GM21381 (cell line): ENCODE measurements around the gene IBTK.
"Not testable (repeated sequence)": the region's sequence is repeated elsewhere in the genome, so short reads cannot be mapped to it uniquely, and the experiment has no call there.

Experiments used
- ATAC-seq: cut with Tn5 transposase; IDR thresholded peaks from one replicate; pipeline ENCODE4 v1.9.1; 2021; ENCODE audit warnings: mild to moderate bottlenecking, moderate library complexity; ENCODE audit not compliant: unreplicated experiment

IBTK gene

DNA sequence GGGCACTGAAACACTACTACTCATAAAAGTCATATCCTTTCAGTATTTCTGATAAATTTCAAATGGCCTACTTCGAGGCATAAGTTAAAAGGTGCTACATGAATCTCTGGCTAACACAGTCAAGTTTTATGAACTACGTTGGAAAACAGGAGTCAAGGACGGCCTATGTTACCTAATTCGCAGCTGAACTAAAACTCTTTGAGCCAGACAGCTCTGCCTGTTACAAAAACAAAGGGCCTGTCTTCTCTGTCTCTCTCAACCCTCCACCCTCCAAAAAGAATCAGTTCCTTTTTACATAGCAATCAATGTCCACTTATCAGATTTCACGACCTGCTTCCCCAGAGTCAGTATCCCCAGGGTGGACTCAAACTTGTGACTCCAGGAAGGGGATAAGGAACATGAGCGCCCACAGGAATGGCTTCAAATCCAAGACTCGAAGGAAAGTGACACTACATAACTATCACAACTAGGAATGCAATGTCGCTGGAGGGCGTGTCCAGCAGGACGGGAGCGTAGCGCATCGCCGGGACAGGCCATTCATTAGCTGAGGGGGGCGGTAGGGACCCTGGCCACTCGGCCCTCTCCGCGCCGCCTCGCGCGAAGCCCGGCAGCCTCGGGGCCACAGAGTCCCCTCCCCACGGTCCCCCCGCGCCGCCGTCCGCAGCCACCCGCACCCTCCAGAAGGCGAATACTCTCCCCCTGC lies 591 bp downstream of the IBTK start:
- peak; percentile 32 for ATAC-seq

DNA sequence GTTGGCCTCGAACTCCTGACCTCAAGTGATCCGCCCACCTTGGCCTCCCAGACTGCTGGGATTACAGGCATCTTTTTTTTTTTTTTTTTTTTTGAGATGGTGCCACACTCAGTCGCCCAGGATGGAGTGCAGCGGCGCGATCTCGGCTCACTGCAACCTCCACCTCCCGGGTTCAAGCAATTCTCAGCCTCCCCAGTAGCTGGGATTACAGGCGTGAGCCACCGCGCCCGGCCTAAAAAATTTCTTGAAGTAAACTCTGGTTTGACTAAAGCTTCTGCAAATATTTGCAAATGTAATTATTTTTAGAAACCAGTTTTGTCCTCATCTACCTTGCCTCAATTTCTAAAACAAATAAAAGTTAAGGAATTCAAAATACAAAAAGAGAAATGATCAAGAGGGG lies 1.2 kb downstream of the IBTK start:
- ATAC-seq, result no peak

DNA sequence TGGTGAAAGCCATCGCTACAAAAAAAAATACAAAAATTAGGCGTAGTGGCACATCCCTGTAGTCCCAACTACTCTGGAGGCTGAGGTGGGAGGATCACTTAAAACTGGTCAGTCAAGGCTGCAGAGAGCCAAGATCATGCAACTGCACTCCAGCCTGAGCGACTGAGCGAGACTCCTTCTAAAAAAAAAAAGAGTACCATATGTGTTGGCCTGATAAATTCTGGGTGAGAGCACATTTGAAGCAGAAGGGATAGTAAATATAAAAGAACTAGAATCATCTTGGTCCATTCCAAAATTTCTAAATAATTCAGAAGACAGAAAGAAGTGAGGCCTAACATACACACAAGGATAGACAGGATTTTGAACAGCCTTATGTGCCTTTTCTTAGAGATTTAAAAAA lies 2.2 kb downstream of the IBTK start:
- no peak for ATAC-seq

DNA sequence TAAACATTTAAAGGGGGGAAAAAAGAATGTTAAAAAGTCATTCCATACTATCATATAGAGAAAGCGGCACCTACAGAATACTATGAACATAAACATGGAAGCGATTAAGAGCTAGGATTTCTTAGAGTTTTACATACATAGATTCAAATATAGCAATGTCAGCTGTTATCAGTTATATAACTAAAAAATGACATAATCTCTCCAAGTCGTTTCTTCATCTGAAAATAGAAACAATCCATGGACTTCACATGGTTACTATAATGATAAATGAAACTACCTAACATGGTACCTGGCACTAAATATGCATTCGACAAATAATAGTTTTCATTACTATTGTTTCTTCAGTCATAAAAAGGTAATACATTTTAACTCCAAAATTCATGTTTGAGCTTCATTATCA lies 3.7 kb downstream of the IBTK start:
- ATAC-seq, result no peak

DNA sequence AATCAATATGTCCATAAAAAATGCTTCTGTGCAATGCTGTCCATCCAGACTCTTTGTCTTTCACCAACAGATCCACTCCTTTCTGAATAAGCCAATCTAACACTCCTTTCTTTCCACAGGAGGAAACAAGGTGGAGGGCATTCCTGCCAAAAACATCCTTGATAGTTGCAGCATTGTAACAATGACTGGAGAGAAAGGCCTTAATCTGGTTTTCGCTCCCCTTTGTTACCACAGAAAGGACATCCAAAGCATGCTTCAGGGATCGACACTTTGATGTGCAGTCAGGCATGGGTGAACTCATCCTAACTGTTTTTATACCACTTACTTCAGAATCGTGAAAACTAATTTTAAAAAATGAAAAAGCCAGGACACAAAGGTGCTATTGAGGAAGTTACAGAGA lies 7.4 kb downstream of the IBTK start:
- no peak for ATAC-seq

DNA sequence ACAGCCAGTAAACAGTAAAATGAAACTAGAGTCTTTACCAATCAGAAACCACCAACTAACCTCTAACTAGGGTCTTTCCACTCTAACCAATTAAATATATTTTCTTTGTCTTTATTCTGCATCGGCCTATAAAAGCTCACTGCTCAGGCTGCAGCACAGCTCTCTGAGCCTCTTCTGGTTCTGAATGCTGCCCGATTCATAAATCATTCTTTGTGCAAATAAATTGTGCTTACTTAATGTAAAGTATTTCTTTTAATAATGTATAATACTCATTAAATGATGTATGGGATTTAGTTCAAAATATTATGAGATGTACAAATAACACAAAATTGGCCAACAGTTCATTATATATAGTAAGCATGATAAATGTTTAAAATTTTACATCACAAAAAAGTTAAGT lies 7.9 kb downstream of the IBTK start:
- ATAC-seq, result no peak

DNA sequence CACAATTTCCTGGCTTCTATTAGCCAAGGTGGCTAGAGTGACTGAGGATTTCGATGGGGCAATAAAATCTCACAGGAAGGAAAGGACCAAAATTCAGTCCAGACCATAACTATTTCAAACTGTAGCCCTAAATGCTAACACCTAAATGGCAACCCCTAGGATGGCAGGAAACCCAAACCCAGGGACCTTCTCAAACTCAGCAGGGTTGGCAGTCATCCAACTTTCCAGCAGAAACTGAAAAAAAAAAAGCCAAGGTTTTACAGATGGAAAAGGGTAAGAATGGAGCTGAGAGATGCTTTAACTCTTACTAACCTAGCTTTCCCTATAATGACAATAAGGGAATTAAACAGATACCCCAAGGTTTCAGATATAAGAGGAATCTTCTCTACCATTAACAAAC lies 10.5 kb downstream of the IBTK start:
- ATAC-seq, result no peak

DNA sequence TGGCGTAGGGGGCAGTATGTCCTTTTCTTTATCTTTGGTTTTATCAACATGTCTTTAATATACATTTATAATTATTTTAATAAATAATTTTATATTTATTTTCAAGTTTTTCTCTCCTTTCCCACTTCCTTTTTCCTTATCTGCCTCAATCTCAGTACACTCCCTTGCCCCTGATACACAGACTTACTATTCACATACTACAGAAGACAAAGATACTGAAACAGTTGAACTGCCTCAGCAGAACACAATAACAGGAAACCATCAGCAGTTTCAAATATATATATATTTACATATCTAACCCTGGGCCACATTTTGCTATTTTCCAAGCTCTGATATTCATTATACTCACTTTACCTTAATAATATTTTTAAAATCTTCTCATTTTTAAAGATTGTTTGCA lies 19.8 kb downstream of the IBTK start:
- peak; percentile 90 for ATAC-seq

DNA sequence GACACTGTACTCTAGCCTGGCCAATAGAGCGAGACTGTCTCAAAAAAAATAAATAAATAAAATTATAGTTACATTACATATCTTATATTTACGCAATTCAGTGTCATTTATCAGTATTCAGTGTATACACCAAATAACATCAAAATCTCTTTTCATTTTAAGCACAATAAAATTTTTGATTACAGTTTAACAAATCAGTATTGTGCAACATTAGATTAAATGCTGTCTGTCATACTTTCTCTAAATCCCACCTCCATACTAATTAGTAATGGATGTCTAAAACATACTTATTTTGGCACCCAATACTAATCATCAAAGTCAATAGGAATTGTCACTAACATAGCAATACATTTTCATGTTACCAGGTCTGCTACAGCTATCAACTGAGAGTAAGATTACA lies 27.4 kb downstream of the IBTK start:
- ATAC-seq, result no peak

DNA sequence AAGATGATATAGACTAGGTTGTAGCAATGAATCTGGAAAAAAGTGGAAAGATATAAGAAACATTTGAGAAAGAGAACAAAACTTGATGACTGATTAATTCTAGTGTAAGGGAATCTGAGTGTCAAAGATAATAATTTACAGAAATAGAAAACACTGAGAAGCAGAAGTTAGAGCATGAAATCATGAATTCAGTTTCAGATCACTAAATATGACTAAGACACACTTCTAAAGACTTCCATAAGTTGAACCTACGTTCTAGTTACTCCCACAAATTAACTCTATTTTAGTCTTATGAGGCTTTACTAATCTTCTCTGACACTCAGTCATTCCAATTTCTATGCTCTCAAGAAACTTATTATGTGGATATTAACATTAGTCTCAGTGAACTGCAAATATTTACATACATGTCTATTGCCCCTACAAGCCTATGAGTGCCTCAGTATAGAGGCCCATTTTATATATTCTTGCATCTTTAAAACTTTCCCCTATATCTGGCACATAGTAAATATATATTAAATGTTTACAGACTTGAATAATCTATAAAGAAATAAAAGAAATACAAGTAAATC lies 30.4 kb downstream of the IBTK start:
- peak; percentile 89 for ATAC-seq

DNA sequence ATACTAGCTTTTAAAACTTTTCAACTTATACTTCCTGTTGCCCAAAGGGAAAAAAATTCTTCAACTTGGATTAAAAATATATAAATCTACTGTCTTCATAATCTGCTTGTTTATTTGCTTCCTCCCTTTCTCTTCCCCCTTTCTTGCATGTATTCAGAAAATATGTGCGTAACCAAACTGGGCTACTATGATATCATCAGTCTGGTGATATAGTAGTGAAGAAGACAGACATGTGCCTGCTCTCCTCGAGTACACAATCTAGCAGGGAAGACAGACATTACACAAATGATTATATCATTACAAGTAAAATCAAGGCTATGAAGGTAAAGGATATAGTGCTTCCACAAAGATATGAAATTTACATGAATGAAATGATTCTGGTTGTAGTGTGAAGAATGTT lies 31.0 kb downstream of the IBTK start:
- ATAC-seq, result no peak

DNA sequence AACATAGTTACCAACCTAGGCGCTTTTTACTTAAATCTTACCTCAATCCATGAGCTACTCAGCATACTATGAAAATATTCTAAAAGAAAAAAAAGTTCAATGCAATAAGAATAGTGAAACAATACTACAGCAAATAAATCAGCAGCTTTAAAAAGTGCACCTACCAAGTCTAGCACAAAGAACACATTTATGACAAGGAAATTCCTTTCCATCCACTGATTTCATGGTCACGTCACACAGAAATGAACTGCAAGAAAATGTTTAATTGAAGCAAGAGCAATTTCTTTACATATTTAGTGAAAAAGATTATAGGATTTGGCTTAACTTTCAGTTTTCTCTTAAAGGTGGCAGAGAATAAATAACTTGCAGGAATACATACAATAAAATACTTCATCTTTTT lies 36.2 kb downstream of the IBTK start:
- ATAC-seq, result no peak

DNA sequence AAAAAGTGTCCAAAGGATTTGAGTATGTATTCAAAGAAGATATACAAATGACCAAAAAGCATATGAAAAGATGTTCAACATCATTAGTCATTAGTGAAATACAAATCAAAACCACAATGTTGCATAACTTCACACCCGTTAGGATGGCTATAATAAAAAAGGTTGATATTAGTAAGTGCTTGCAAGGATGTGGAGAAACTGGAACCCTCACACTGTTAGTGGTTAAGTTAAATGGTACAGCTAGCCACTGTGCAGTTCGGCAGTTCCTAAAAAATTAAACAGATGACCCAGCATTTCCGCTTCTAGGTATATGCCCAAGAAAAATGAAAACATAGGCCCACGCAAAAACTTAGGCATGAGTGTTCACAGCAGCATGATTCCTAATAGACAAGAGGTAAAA lies 38.6 kb downstream of the IBTK start:
- ATAC-seq, result no peak

DNA sequence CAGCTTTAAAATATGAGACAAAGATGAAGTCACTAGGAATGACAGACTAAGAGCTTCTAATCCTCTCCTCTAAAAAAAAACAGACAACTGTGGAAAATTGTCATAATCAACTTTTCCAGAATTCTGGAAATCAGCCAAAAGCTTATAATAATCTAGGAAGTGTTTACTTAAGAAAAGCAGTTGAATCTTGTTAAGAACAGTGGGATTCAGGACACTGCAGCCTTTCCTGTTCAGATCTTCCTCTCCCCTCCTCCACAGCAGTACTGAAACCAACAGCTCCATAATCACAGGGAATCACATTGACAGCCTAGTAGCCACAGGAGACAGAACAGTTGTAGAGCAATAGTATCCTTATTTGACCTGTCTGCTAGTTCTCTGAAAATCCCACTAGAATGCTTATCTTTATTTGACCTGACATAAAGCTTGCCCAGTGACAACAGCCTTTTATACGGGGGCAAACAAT lies 41.6 kb downstream of the IBTK start:
- no peak for ATAC-seq

DNA sequence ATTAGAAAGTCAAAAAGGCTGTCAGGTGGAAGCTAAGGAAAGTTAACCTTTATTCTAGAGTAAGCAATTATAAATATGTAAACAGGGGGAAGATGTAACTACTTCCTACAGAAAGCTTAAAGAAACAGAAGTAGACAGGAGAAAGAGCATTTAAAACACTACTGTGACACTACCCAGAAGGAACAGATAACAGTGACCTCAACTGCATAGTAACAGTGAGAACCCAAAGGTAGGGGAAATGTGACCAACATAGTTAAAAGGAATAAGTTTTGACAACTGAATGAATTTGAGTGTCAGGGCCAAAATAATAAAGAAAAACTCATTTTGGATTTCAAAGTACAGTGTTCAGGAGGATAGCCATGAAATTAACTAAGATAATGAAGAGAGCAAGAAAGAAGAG lies 43.5 kb downstream of the IBTK start:
- ATAC-seq, result no peak

DNA sequence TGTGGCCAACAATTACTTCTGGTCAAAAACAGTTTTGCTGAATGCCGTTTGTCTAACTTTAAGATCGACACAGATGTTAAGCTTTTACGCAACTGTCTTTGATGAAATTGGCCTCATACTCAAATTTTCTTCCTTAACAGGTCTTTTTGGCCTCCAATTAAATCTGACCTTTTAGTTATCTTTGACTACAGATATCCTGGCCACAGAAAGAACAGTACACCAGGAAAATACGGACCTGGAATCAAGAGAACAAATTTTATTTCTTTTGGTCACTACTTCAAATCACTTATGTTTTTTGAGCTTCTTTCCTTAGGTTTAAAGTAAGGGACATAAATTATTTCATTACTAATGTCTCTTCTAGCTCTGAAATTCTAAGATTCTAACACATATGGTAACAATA lies 49.8 kb downstream of the IBTK start:
- ATAC-seq, result no peak

DNA sequence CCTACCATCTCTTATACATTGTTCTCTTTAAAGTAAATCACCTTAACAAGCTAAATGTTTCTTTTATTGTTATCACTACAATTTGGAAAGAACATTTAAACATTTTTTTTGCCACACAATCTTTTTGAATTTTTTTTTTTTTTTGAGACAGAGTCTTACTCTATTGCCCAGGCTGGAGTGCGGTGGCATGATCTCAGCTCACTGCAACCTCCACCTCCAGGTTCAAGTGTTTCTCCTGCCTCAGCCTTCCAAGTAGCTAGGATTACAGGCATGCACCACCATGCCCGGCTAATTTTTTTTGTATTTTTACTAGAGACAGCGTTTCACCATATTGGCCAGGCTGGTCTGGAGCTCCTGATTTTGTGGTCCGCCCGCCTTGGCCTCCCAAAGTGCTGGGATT lies 50.3 kb downstream of the IBTK start:
- not testable (repeated sequence) for ATAC-seq

DNA sequence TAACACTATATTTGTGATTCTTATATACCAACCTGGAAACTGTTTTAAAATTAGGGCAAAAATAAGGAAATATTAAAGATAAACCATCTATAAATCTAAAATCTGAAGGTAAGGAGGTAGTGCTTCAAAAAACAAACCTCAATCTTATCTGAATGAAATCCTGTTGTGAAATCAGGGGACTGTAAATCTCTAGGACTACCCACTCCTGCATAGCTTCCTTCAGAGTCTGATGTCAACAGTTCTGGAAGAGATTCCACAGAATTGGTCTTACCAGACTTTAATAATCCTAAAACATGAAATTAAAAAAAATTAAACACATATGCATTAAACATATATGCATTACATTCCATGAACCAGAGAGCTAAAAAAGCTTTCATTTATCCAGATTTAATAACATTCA lies 51.4 kb downstream of the IBTK start:
- ATAC-seq, result no peak

DNA sequence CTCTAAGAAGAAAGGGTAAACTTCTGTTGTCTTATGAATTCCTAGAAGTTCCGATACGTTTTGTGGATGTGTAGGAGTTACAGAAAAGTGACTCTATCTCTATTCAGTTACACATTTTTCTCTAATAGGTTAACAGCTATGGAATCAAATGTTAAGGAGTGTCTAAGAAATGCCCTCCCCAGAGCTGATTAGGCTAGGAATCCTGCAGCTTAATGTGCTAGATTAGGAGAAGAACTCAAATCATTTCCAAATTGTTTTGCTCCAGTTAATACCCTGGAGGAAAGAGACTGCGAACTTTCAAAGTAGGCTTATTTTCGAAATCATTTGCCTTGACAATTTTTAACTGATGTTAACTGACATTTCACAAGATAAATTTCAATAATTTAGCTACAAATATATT lies 51.9 kb downstream of the IBTK start:
- ATAC-seq, result no peak

DNA sequence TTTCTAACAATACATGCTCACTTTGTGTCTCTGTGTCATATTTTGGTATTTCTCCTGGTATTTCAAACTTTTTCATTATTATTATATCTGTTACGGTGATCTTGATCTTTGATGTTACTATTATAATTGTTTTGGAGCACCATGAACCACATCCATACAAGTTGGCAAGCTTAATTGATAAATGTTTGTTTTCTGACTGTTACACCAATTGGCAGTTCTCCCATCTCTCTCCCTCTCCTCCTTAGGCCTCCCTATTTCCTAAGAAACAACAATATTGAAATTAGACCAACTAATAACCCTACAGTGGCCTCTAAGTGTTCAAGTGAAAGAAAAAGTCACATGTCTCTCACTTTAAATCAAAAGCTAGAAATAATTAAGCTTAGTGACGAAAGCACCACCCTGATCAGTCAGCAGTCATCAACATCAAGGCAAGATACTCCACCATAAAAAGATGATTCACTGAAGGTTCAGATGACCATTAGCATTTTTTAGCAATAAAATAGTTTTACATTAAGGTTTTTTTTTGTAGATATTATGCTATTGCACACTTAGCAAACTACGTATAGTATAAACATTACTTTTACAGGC lies 61.5 kb downstream of the IBTK start:
- no peak for ATAC-seq

DNA sequence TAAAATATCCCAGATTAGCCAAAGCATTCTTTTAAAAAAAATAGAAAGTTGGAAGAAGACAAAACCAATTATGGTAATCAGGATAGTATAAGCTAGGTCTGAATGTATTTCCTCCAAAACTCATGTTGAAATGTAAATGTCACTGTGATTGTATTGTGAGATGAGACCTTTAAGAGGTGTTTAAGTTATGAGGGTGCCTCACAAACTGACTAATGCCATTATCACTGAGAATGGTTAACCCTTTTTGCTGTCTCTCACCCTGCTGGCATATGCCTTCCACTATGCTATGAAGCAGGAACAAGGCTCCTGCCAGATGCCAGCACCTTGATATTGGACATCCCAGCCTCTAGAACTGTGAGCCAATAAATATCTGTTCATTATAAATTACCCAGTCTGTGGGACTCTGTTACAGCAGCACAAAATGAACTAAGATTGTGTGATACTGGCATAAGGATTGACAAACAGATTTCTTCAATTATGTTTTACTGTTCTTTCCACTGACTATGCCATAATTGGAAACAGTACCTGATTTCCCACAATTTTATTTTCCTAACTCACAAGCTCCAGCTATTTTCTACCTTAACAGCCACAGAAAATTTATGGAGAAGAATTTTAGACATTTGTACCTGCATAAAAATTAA lies 63.8 kb downstream of the IBTK start:
- no peak for ATAC-seq

DNA sequence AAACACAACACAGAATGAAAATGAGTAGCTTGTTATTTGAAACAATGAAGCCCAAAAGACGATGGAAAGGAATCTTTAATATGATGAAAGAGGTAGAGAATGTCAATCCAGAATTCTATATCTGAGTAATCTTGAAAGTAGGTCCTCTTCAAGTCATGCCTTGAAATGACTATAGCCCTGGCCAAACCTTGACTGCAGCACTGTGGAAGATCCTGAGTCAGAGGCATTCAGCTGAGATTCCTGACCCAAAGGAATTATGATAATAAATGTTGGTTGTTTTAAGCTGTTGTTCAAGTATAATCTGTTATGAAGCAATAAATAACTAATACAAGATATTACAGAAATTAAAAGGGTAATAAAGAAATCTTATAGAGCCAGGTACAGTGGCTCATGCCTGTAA lies 64.8 kb downstream of the IBTK start:
- ATAC-seq, result no peak
